Measurements from ENCODE around the gene SPECC1.

Gene SPECC1

DNA sequence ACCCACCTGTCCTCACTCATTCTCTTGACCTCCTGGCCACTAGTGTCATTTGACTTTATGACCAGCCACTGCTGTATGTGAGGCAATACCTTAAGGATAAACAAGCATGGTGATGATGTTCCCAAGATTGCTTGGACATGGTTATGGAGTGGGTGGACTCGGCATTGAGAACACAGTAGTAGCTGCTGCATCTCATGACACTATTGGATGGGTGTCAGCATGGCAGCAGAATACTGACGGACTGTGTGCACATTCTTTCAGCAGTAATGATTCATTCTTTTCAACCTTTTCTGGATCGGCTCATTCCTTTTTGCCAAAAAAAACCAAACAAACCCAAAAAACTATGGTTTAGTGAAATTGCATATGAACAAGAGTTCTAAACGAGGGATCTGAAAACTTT, 13.5 kb downstream of the SPECC1 start:
- no peaks in the 10 kb centered on the region for H3K79me2 ChIP-seq (ENCODE audit: control insufficient read depth, low read length)
- H3F3A ChIP-seq (ENCODE audit: control insufficient read depth, insufficient read depth), result no peaks in the 10 kb centered on the region
- no peak overlapping the region for H3K4me2 ChIP-seq (ENCODE audit: low read length)
- no peaks in the 10 kb centered on the region for H3K9me2 ChIP-seq (replicated peaks; ENCODE audit: control insufficient read depth, low read length)
- no peaks in the 10 kb centered on the region for H3K36me3 ChIP-seq (ENCODE audit: control insufficient read depth, low read length)
- TF ChIP-seq, protein P1, sequence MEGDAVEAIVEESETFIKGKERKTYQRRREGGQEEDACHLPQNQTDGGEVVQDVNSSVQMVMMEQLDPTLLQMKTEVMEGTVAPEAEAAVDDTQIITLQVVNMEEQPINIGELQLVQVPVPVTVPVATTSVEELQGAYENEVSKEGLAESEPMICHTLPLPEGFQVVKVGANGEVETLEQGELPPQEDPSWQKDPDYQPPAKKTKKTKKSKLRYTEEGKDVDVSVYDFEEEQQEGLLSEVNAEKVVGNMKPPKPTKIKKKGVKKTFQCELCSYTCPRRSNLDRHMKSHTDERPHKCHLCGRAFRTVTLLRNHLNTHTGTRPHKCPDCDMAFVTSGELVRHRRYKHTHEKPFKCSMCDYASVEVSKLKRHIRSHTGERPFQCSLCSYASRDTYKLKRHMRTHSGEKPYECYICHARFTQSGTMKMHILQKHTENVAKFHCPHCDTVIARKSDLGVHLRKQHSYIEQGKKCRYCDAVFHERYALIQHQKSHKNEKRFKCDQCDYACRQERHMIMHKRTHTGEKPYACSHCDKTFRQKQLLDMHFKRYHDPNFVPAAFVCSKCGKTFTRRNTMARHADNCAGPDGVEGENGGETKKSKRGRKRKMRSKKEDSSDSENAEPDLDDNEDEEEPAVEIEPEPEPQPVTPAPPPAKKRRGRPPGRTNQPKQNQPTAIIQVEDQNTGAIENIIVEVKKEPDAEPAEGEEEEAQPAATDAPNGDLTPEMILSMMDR (IDR thresholded peaks at IDR 0.05; ENCODE audit: low read depth, low read length, poor library complexity, severe bottlenecking), result no peak
- no peak for TF ChIP-seq EZH2phosphoT487 (IDR thresholded peaks at IDR 0.05; ENCODE audit: borderline replicate concordance, low read length)
- H3K4me3 ChIP-seq (ENCODE audit: low read length), result no peak overlapping the region
- H3K4me1 ChIP-seq (ENCODE audit: control insufficient read depth, low read length), result no peaks in the 10 kb centered on the region
- H3K9me3 ChIP-seq (ENCODE audit: control insufficient read depth, insufficient read depth, low read length), result no peaks in the 10 kb centered on the region
- H3K27me3 ChIP-seq (ENCODE audit: control insufficient read depth, low read length), result peaks cover 5% of the 10 kb centered on the region; the same call in 1 of the 2 replicates
- no peak overlapping the region for H3K27ac ChIP-seq (ENCODE audit: low read depth, low read length)
- no peaks in the 10 kb centered on the region for H4K20me1 ChIP-seq (ENCODE audit: control insufficient read depth, insufficient read depth, low read depth, low read length)

DNA sequence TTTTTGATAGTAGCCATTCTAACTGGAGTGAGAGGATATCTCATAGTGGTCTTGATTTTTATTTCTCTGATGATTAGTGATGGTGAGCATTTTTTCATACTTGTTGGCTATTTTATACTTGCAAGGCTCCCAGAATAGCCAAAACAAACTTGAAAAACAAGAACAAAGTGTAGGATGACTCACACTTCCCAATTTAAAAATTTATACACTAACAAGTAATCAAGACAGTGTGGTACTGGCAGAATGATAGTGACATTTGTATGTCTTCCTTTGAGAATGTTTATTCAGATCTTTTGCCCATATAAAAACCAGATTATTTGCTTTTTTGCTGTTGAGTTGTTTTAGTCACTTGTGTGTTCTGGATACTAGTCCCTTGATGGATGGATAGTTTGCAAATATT, 17.8 kb downstream of the SPECC1 start:
- Histone ChIP-seq H3K9me2 (replicated peaks; ENCODE audit: control insufficient read depth, low read length) (no peaks in the 10 kb centered on the region), H3K79me2 (ENCODE audit: control insufficient read depth, low read length) (no peaks in the 10 kb centered on the region), H3F3A (ENCODE audit: control insufficient read depth, insufficient read depth) (no peaks in the 10 kb centered on the region), H4K20me1 (ENCODE audit: control insufficient read depth, insufficient read depth, low read depth, low read length) (no peaks in the 10 kb centered on the region), H3K27ac (ENCODE audit: low read depth, low read length) (no peak overlapping the region), H3K4me1 (ENCODE audit: control insufficient read depth, low read length) (peaks cover 1% of the 10 kb centered on the region), H3K4me3 (ENCODE audit: low read length) (no peak overlapping the region), H3K4me2 (ENCODE audit: low read length) (no peak overlapping the region), H3K27me3 (ENCODE audit: control insufficient read depth, low read length) (peaks cover 5% of the 10 kb centered on the region; the same call in 1 of the 2 replicates), H3K36me3 (ENCODE audit: control insufficient read depth, low read length) (no peaks in the 10 kb centered on the region), H3K9me3 (ENCODE audit: control insufficient read depth, insufficient read depth, low read length) (no peaks in the 10 kb centered on the region)
- TF ChIP-seq, protein P1 (IDR thresholded peaks at IDR 0.05; ENCODE audit: low read depth, low read length, poor library complexity, severe bottlenecking), result no peak
- TF ChIP-seq EZH2phosphoT487 (IDR thresholded peaks at IDR 0.05; ENCODE audit: borderline replicate concordance, low read length), result no peak

DNA sequence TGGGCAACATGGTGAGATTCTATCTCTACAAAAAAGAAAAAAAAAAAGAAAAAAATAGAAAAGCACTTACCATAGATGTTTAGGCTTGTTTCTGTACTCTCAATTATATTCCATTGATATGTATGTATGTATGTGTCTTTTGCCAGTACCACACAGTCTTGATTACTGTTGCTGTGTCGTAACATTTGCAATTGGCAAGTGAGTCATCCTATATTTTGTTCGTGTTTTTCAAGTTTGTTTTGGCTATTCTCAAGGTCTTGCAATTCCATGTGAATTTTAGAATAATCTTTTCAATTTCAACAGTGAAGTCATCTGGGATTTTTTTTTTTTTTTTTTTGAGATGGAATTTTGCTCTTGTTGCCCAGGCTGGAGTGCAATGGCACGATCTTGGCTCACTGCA, 19.3 kb downstream of the SPECC1 start:
- peaks cover 5% of the 10 kb centered on the region; the same call in 1 of the 2 replicates for H3K27me3 ChIP-seq (ENCODE audit: control insufficient read depth, low read length)
- no peaks in the 10 kb centered on the region for H3K79me2 ChIP-seq (ENCODE audit: control insufficient read depth, low read length)
- H3K36me3 ChIP-seq (ENCODE audit: control insufficient read depth, low read length), result no peaks in the 10 kb centered on the region
- H3K9me2 ChIP-seq (replicated peaks; ENCODE audit: control insufficient read depth, low read length), result no peaks in the 10 kb centered on the region
- no peak overlapping the region for H3K4me2 ChIP-seq (ENCODE audit: low read length)
- no peaks in the 10 kb centered on the region for H4K20me1 ChIP-seq (ENCODE audit: control insufficient read depth, insufficient read depth, low read depth, low read length)
- no peak for TF ChIP-seq EZH2phosphoT487 (IDR thresholded peaks at IDR 0.05; ENCODE audit: borderline replicate concordance, low read length)
- TF ChIP-seq, protein P1 (IDR thresholded peaks at IDR 0.05; ENCODE audit: low read depth, low read length, poor library complexity, severe bottlenecking), result no peak
- H3K4me3 ChIP-seq (ENCODE audit: low read length), result no peak overlapping the region
- H3F3A ChIP-seq (ENCODE audit: control insufficient read depth, insufficient read depth), result no peaks in the 10 kb centered on the region
- peaks cover 6% of the 10 kb centered on the region for H3K4me1 ChIP-seq (ENCODE audit: control insufficient read depth, low read length)
- H3K27ac ChIP-seq (ENCODE audit: low read depth, low read length), result no peak overlapping the region
- H3K9me3 ChIP-seq (ENCODE audit: control insufficient read depth, insufficient read depth, low read length), result no peaks in the 10 kb centered on the region
